Cerebellar nuclear complex (tissue), 1 donor: Measurements from ENCODE around the gene NLK.
"Not testable (repeated sequence)": the region's sequence is repeated elsewhere in the genome, so short reads cannot be mapped to it uniquely, and the experiment has no call there.

ENCODE experiments used
- DNase-seq, 2 experiments: peaks; one replicate each; lab custom pipeline; 2025; lab: John Stamatoyannopoulos, UW

The NLK gene

DNA sequence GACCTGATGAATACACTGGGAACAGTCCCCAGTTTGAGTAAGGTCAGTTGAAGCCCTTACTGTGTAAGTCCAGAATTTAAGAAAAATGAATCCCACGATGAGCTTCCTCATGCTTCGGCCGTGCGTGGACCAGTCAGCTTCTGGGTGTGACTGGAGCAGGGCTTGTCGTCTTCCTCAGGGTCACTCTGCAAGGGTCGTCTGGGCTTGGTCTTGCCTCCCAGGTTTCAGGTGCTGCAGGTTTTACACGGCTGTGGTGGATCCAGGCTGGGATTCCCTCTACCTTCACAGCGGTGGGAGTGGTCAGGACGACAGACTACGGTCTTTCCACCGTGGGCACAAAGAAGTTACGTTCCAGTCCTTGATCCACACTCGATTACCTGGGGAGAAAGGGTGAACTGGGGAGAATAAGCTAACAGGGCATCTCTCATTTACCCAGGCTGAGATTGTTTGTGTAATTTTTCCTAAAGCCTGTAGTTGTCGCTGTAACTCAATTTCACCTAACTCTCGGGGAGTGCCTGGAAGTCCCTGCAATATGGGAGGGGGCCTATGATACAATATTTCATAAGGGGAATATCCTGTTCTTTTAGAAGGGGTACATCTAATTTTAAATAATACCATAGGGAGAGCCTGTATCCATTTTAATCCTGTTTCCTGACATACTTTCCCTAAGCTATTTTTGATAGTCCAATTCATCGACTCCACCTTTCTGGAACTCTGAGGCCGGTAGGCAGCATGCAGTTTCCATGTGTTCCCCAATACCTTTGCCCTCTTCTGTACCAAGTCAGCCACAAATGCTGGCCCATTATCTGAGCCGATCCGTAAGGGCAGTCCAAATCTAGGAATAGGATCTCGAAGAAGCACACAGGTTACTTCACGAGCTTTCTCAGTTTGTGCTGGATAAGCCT lies 190.7 kb downstream of the NLK start:
- not testable (repeated sequence) for DNase-seq

DNA sequence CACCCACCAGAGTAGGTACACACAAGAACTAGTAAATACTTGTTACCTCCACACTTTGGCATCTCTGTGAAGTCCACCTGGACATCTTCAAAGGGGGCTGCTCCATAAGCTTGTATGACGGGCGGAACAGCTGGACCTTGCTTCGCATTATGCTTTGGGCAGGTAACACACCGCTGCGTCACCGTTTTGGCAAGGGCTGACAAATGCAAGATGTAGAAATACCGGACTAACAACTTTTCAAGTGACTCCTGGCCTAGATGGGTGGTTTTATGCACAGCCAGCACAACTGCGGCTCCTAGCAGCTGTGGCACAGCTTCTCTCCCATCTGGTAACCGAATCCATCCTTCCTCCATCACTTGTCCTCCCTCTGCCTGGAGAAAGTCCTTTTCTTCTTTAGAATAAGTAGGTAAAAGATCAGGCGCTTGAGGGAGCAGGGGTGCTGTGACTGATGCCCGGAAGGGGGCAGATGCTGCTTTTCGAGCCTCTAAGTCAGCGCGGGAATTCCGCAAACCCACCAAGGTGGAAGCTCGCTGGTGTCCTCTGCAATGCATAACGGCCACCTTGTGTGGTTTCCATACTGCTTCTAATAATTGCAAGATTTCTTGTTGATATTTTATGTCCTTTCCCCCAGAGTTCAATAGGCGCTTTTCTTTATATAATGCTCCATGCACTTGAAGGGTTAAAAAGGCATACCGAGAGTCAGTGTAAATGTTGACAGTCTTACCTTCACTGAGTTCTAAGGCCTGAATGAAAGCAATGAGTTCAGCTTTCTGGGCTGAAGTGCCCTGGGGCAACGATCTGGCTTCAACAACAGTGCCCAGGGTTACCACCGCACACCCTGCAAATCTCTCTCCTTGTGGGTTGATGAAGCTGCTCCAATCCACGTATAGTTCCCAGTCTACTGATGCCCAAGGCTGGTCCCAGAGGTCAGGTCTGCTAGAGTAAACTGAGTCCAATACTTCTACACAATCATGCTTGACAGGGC lies 191.7 kb downstream of the NLK start:
- not testable (repeated sequence) for DNase-seq

GRCh38 chr17:28235066-28235700 lies 192.7 kb downstream of the NLK start:
- DNase-seq: not testable (repeated sequence)

- not testable (repeated sequence) for DNase-seq
Measured at GRCh38 chr17:28236033-28236653, 193.7 kb downstream of the NLK start.

DNA sequence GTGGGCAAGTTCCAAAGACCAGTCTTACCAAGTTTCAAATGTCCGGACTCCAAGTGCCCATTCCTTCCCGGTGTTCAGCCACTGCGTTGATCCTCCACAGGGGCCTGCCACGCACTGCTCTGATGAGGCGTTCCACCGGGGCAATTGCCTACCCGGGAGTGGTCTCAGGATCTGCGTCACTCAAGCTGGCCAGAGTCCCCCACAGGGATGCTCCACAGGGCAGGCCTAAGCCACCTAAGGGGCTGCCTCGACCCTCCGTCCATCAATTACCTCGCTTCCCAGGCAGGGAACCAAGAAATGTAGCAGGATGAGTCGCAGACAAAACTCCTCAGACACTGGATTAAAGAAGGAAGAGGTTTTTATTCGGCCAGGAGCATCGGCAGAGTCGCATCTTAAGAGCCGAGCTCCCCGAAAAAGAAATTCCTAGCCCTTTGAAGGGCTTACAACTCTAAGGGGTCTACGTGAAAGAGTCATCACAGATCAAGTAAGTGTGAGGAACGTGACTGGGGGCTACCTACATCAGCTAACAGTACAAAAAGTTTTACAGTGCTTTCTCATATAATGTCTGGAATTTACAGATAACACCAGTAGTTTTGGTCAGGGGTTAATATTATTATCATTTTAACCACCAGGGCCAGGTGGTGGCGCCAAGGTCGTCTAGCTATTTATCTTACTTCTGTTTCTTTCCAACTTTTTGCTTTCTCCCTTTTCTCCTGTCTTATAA lies 196.2 kb downstream of the NLK start:
- not testable (repeated sequence) for DNase-seq

DNA sequence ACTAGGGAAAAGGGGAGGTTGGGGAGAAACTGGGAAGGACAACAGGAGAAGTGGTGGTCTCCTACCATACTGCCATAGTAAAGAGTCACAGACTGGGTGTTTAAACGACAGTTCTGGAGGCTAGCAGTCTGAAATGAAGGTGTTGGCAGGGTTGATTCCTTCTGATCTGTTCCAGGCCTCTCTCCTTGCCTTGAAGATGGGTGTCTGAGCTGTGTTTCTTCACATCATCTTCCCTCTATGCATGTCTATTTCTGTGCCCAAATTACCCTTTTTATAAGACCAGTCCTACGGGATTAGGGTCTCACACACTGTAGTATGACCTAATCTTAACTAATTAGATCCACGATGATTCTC lies 196.8 kb downstream of the NLK start:
- DNase-seq: no peak

- DNase-seq: no peak
Measured at GRCh38 chr17:28240688-28241340, 198.3 kb downstream of the NLK start.

DNA sequence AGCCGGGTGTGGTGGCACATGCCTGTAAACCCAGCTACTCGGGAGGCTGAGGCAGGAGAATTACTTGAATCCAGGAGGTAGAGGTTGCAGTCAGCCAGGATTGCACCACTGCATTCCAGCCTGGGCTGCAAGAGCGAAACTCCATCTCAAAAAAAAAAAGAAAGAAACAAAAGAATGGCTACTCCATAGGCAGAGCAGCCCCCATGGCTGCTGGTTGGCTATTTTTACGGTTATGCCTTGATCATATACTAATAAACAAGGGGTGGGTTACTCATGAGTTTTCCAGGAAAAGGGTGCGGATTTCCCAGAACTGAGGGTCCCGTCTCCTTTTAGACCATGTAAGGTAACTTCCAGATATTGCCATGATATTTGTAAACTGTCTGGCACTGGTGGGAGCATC lies 200.3 kb downstream of the NLK start:
- no peak for DNase-seq

DNA sequence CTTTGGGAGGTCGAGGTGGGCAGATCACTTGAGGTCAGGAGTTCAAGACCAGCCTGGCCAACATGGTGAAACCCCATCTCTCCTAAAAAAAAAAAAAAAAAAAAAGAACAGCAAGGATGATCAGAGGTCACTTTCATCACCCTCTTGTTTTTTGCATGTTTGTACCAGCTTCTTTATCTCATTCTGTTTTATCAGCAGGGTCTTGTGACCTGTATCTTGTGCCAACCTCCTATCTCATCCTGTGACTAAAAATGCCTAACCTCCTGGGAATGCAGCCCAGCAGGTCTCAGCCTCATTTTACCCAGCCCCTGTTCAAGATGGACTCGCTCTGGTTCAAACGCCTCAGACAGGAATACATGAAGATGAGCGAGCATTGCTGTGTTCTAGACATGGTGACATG lies 200.8 kb downstream of the NLK start:
- not testable (repeated sequence) for DNase-seq

DNA sequence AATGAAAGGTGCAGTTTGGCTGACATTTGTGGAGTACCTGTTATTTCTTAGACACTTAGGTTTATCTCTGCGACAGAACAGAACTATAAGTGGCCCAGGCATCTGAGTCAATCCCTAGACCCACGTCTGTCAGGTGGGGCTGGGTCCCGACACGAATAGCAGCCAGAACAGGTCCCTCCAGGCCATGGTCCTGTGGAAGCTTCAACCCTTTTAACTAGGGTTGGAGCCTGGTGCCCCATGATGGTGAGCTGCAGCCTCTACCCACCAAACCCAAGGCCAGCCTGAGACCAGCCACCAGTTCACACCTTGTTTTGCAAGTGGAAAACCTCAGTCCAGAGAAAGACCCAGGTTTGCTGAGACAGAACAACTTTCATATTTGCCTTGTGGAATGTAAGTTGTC lies 202.0 kb downstream of the NLK start:
- no peak for DNase-seq
